AG04450 (cell line): ENCODE data around the gene PPIC. TPM values are rescaled to one million over a fixed set of nuclear protein-coding genes. Genes with fewer than 3 reads are reported as not detected.

ENCODE experiments used
- CTCF ChIA-PET: fragments of 300-600, 350-600 bp; formaldehyde crosslinking; extraction: SDS; loops from one replicate; lab custom pipeline; 2022; ENCODE audit warnings: antibody characterized with exemption, inconsistent platforms; lab: Charles Lee
- POLR2A ChIA-PET: fragments of 350-600 bp; formaldehyde crosslinking; extraction: SDS; loops from one replicate; lab custom pipeline; 2021; ENCODE audit warnings: antibody characterized with exemption, inconsistent platforms; lab: Yijun Ruan, JAX
- DNase-seq: peaks from one replicate; pipeline ENCODE4 v3.0.0-alpha.2; 2011; ENCODE audit warnings: low read depth, low spot score
- H3K27ac ChIP-seq: one replicate; pipeline ENCODE4 v1.5.1; 2012; ENCODE audit warnings: low read depth, low read length, control low read depth
- H3K27me3 ChIP-seq: one replicate; pipeline ENCODE4 v1.6.0; 2012; ENCODE audit warnings: low read length; ENCODE audit not compliant: control insufficient read depth, insufficient read depth
- H3K4me3 ChIP-seq: 2 replicates; pipeline ENCODE4 v1.5.1; 2011; ENCODE audit warnings: mild to moderate bottlenecking, low read depth, low read length, control low read depth
- H3K9me3 ChIP-seq: 2 replicates; pipeline ENCODE4 v1.5.1; 2012; ENCODE audit warnings: low read length; ENCODE audit not compliant: control insufficient read depth, insufficient read depth
- CTCF ChIP-seq: IDR thresholded peaks from 2 replicates; pipeline ENCODE4 v1.5.1; 2011; ENCODE audit warnings: low read depth, low read length, control low read depth, inconsistent platforms
- polyA plus RNA-seq: library from polyadenylated mRNA; depleted of rRNA; stranded (reverse); fragments of >200 nt; gene quantifications from 2 replicates; pipeline ENCODE4 v1.2.3, GENCODE V29; 2011

The PPIC gene
- polyA plus RNA-seq, 1 experiment: 56.0 TPM

DNA sequence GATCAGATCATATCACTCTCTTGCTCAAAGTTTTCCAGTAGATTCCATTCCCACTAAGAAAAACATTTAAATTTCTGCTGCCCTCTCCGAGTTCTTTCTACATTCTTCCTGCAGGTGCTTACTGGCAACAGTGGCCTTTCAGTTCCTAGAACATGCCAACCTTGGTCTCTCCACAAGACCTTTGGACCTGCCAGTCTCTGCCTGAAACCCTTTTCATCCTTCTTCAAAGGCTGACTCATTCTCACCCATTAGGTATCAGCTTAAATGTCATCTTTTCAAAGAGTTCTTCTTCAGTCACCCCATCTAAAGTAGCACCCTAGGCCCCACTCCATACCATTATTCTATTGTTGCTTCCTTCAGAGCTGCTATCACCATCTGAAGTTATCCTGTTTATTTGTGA, 21.8 kb downstream of the PPIC start:
- CTCF ChIA-PET: no interaction called here

GRCh38 chr5:123012321-123012720, 24.2 kb downstream of the PPIC start:
- H3K27me3 ChIP-seq: no peaks in the 10 kb centered on the region
- H3K4me3 ChIP-seq: no peak overlapping the region
- TF ChIP-seq CTCF: no peak
- ChIA-PET CTCF (no interaction called here), POLR2A (no interaction called here)
- DNase-seq: no peak
- no peak overlapping the region for H3K27ac ChIP-seq
- H3K9me3 ChIP-seq: no peaks in the 10 kb centered on the region

More for the DNA sequence above, 21.8 kb downstream of the PPIC start:
- POLR2A ChIA-PET: no interaction called here
- no peaks in the 10 kb centered on the region for H3K27me3 ChIP-seq
- no peak for TF ChIP-seq CTCF
- no peaks in the 10 kb centered on the region for H3K9me3 ChIP-seq
- no peak for DNase-seq
- no peak overlapping the region for H3K4me3 ChIP-seq
- no peak overlapping the region for H3K27ac ChIP-seq

DNA sequence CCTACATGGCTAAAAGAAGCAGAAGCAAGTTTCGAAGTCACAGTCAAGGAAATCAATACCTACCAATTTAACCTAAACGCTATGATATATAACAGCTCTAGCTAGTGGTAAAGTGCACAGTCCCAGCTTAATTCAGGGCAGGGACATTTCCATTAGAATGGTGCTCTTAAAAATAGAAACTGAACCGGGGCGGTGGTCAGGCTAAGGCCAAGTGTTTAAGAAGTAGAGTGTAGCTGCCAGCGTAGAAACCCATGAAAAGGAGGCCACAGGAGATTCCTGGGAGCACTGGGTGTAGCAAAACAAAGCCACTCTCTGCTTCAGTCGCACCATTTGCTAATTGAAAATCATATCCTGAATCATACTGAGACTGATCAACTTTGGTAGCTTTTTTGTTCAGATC, 28.8 kb downstream of the PPIC start:
- TF ChIP-seq CTCF: no peak
- no peak overlapping the region for H3K4me3 ChIP-seq
- no peak for DNase-seq
- no peaks in the 10 kb centered on the region for H3K9me3 ChIP-seq
- no peak overlapping the region for H3K27ac ChIP-seq
- H3K27me3 ChIP-seq: no peaks in the 10 kb centered on the region
- POLR2A ChIA-PET: no interaction called here
- CTCF ChIA-PET: interaction anchor here (0.6 to 0.7 kb wide), 2 partner anchors 17 to 101 kb away, joined by 3 to 4 read pairs; no protein-coding TSS in a partner anchor

GRCh38 chr5:123007182-123007581, 29.3 kb downstream of the PPIC start:
- DNase-seq: no peak
- CTCF ChIA-PET: no interaction called here
- TF ChIP-seq CTCF: no peak
- Histone ChIP-seq H3K27ac (no peak overlapping the region), H3K4me3 (no peak overlapping the region), H3K9me3 (no peaks in the 10 kb centered on the region), H3K27me3 (no peaks in the 10 kb centered on the region)
- POLR2A ChIA-PET: no interaction called here

DNA sequence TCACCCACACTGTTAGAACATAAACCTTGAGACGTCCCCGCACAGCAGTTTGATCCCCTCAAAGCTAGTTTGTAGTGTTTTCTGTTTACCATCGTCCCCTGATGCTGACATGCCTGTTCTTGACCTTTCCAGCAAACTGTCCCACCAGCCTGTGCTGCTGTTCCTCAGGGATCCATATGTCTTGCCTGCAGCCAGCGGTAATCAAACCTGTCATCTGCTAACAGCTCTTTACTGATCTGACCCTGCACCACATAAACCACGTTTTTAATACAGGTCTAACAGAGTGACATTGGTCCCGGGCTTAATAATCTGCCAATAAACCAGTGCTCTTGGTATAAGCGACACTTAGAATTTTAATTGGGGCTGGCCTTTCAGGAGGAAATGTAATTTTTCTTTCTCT, 34.7 kb downstream of the PPIC start:
- no peaks in the 10 kb centered on the region for H3K27me3 ChIP-seq
- no peak overlapping the region for H3K27ac ChIP-seq
- TF ChIP-seq CTCF: no peak
- ChIA-PET CTCF (no interaction called here), POLR2A (no interaction called here)
- H3K4me3 ChIP-seq: no peak overlapping the region
- no peaks in the 10 kb centered on the region for H3K9me3 ChIP-seq
- DNase-seq: no peak
